ENCODE data around the gene RSU1.

- TF ChIP-seq BCL3 (IDR thresholded peaks at IDR 0.05) (no peak), USF2 (IDR thresholded peaks at IDR 0.05) (no peak), HMGXB4 (CRISPR knock-in tag; IDR thresholded peaks at IDR 0.05; ENCODE audit: borderline replicate concordance) (no peak)
- TF ChIP-seq, protein P1, sequence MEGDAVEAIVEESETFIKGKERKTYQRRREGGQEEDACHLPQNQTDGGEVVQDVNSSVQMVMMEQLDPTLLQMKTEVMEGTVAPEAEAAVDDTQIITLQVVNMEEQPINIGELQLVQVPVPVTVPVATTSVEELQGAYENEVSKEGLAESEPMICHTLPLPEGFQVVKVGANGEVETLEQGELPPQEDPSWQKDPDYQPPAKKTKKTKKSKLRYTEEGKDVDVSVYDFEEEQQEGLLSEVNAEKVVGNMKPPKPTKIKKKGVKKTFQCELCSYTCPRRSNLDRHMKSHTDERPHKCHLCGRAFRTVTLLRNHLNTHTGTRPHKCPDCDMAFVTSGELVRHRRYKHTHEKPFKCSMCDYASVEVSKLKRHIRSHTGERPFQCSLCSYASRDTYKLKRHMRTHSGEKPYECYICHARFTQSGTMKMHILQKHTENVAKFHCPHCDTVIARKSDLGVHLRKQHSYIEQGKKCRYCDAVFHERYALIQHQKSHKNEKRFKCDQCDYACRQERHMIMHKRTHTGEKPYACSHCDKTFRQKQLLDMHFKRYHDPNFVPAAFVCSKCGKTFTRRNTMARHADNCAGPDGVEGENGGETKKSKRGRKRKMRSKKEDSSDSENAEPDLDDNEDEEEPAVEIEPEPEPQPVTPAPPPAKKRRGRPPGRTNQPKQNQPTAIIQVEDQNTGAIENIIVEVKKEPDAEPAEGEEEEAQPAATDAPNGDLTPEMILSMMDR (IDR thresholded peaks at IDR 0.05), result no peak
These were observed 30.4 kb upstream of the RSU1 start for GRCh38 chr10:16847644-16848043.

All from A549 (cell line).